ENCODE data around the gene OR6K2.
"Not testable (repeated sequence)": the region's sequence is repeated elsewhere in the genome, so short reads cannot be mapped to it uniquely, and the experiment has no call there.

Gene OR6K2, protein sequence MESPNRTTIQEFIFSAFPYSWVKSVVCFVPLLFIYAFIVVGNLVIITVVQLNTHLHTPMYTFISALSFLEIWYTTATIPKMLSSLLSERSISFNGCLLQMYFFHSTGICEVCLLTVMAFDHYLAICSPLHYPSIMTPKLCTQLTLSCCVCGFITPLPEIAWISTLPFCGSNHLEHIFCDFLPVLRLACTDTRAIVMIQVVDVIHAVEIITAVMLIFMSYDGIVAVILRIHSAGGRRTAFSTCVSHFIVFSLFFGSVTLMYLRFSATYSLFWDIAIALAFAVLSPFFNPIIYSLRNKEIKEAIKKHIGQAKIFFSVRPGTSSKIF

GRCh38 chr1:158700552-158700951 is at the start of gene OR6K2:
TSS of gene OR6K2 (minus strand) at chr1:158700652. CDS start at chr1:158700652, 0 bp downstream.
- FAIRE-seq = no peak

DNA sequence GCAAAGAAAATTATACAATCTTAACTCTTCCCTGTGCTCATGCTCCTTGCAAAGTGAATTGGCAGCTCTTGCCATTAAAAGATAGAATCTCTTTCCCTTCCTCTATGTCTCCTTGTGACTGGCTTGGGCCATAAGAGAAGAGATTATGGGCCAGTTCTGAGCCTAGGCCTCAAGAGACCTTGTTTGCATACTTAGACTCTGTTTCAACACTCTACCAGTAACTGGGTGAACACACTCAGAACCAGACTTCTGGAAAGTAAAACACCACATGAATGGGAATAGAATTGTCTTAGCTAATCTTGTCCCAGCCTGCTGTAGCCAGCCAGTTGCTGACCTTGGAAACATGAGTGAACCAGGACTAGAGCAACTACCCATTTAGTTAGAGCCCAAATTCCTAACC is 35.4 kb upstream of the OR6K2 start:
- no peak for FAIRE-seq

DNA sequence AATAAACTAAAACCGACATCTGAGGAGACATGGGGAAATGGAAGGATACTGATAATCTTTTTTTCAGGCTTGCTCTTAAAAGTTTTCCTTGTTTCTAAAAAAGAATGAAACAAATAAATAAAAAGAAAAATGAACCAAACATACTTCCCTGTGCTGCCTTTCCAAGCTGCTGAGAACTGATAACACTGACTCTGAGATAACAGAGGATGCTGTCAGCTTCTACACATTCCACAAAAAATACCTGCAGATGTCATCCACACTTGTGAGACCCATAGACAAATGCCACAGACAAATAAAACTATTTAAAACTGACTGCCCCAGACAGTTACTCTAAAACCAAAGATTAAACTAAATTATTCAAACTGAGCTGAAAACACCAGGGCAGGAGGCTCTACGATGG is 32.1 kb upstream of the OR6K2 start:
- FAIRE-seq = no peak

DNA sequence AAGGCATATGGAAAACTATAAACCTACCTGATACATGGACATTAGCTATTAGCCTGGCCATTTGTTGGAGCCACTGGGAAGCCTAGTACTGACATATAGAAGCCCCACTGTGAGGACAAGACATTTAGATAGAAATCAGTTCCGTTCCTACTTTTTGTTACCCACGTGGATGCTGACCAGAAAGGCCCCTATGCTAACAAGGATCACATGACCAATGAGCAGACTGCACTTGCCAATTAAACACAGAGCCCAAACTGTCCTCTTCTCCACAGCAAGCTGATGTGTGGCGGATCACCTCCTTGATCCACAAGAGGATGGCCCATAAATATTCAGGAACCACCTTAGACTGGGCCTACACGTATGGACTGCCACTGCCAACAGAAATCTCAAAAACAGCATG is 31.3 kb upstream of the OR6K2 start:
- no peak for FAIRE-seq

DNA sequence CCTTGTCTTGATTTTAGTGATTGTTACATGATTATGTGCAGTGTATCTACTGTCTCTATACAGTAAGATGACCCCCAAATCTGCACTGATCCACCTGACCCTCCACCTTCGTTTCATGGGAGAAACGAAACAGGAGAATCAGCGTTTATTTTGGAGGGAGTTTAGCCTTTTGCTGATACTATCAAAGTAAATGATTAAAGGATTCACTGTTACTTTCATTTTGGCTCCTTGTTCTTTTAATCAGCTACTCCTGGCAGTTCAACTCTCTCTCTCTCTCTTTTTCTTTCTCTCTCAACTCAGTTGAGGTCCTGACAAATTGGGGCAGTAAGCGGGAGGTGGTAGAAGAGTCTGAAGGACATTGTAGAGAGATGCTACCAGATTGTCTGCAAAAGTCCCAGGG is 30.0 kb upstream of the OR6K2 start:
- no peak for FAIRE-seq

DNA sequence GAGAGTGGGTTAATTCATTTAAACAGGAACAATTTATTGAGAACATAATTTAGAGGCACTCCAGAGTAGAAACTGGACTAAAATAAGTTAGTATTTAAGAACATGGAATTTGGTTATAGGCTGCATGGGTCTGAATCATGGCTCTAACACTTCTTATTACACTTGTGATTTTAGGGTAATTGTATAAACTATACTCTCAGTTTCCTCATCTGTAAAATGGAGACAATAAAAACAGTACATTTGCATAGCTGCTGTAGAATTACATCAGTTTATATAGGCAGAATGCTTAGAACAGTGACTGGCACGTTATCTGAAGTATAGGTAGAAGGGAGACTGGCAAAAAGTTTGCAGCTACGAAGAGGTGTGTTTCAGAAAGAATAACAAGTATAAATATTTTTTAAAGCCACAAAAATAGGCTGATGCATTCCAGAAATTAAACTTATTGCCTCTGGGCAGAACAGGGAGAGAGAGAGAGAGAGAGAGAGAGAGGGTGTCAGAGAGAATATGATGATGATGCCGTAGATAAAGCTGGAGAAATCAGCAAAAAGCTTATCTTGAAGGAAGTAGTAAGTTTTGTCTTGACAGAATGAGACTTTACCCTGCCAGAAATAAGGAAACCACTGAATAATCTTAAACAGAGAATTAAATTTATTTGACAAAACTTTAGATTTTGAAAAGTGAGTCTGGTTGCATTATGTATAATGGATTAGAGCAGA is 28.2 kb upstream of the OR6K2 start:
- no peak for FAIRE-seq

GRCh38 chr1:158724442-158724841 is 24.0 kb upstream of the OR6K2 start:
- FAIRE-seq = no peak

DNA sequence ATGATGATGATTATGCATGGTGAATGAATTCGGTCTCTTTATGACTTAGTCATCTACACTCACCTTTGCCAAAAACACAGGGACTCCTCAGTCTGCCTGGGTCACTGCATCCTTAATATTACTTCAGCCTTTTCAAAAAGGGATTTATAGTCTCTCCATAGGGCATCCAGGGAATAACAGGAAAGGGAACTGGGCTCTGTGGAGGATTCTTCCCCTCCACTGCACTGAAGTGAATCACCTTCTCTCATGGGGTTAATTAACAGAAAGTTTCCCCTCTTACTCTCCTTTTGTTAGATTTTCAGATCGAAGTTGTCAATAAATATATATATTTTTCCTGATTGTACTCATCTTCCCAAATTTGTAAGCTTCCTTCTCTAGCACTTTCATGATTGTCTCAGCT is 20.2 kb upstream of the OR6K2 start, which contains the start of gene OR6K3:
Gene OR6K3 (minus strand): TSS at position 101 of the 400 bp plus-strand sequence. CDS start 2,605 bp downstream, outside the sequence.
- FAIRE-seq = no peak

- no peak for FAIRE-seq
Observed at GRCh38 chr1:158719664-158720063, 19.2 kb upstream of the OR6K2 start.

DNA sequence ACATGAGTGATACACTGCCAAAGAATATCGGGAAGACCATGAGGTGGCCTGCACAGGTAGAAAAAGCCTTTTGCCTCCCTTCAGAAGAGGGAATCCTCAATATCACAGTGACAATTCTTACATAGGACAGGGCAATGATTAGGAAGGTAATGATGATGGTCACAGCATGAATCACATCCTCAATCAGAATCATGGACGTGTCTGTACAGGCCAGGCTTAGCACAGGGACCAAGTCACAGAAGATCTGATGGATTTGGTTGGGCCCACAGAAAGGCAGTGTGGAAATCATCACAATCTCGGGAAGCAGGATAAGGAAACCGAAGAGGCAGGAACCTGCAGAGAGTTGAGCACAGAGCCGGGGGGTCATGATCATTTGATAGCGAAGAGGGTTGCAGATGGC is 16.9 kb upstream of the OR6K2 start:
- FAIRE-seq = no peak

- no peak for FAIRE-seq
Observed at GRCh38 chr1:158716335-158716734, 15.9 kb upstream of the OR6K2 start.

- FAIRE-seq = no peak
Observed at GRCh38 chr1:158714754-158715153, 14.3 kb upstream of the OR6K2 start.

DNA sequence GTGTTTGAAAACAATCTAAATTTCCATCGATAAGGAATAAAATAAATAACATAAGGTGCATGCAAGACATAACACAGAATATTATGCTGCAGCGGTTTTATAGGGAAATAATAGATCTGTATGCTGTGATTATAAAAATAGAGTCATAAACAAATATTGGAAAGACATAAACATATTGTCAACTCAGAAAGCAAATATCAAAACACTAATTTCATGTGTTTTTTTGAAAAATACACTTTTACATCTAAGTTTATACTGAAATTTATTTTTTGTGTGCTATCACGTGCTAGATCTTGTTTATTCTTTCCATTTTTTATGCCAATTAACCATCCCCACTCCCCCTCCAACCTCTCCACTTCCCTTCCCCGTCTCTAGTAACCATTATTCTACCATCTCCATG is 10.6 kb upstream of the OR6K2 start:
- FAIRE-seq = no peak

- no peak for FAIRE-seq
Observed at GRCh38 chr1:158706096-158706495, 5.6 kb upstream of the OR6K2 start.

GRCh38 chr1:158694596-158694995 is 5.9 kb downstream of the OR6K2 start:
- FAIRE-seq = no peak

DNA sequence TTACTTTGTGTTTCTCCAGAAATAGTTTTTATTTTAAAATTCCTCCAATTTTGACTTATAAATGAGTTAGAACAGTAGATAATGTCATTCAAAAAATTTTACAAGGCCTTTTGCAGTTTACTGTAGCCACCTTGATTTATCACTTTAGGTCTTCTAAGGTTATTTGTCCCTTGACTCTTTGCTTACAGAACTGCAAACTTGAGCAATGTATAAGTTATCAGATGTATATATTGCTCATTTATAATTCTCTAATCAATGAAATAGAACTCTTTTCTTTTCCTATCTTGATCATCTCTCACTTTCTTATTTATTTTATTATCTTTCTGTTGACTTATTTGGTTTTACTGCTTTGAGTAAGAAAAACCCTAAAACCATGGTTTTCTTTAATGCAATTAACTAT is 8.1 kb downstream of the OR6K2 start:
- FAIRE-seq = peak; percentile 9

DNA sequence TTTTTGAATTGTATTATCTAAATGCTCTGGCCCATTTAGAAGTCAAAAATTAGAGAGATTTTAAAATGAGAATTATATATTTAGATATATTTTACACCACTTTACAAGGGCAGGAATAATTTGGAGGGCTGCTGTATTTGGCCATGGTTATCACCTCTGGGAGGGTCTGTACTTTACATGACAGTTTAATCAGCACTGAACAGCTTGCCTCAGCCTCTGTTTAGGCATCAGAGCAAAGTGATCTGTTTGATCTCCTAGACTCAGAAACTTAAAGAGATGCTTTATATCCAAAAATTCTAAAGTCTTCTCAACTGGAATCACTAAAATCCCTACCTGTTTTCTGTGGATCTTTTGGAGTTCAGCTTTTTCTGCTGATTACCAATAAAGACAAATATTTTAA is 8.5 kb downstream of the OR6K2 start:
- no peak for FAIRE-seq

- FAIRE-seq = not testable (repeated sequence)
Observed at GRCh38 chr1:158691149-158691548, 9.3 kb downstream of the OR6K2 start.

DNA sequence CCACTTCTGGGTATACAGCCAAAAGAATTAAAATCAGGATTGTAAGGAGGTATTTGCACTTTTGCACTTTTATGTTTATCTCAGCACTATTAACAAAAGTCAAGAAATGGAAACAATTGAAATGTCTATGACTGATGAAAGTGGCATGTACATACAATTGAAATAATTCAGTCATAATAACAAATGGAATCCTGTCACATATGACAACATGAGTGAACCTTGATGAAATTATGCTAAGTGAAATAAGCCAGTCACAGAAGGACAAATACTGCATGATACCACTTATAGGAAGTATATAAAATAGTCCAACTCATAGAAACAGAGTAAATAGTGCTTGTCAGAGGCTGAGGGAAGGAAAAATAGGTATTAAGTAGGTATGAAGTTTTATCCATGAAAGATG is 10.6 kb downstream of the OR6K2 start:
- no peak for FAIRE-seq

- FAIRE-seq = no peak
Observed at GRCh38 chr1:158689110-158689509, 11.3 kb downstream of the OR6K2 start.

- not testable (repeated sequence) for FAIRE-seq
Observed at GRCh38 chr1:158688343-158688742, 12.1 kb downstream of the OR6K2 start.

- peak; percentile 29 for FAIRE-seq
Observed at GRCh38 chr1:158687037-158687436, 13.4 kb downstream of the OR6K2 start.

DNA sequence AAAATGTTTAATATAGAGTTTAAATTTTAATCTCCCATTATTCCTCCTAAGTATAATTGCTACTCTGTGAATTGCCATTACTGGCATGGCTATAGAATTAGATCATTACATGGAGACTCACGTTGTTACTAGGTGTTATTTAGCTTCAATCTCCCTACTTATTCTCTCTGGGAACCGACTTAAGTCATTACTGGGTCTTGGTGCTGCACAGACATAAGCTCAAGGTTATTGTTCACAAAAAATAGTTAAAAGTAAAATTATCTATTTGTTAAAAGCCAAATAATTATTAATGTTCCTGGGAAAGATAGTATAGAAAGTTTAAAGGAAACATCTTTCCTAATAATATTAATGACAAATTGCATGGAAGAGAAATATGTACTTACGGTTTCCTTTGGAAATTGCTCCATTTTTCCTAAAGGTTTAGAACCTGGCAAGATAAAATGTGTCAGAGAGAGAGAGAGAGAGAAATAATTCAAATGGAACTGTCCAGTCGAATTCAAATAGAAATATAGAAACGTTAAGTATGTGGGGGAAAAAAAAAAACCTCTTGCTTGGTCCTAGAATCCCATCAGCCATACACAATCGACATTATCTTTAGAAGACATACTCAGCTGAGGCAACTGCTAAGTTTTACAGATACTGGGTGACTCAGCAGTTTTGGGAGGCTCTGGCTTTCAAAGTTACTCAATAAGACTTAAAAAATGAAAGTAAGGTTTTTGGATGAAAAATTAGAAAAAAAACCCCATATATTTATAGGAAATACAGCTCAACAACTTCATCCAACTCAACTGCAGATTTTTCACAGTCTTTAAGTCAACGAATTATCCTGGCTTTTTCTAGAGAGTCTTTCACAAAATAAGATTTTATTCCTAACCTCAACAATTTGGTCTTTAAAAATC is 14.1 kb downstream of the OR6K2 start, which contains the start of gene SPTA1:
Gene SPTA1 (minus strand): TSS at position 605 of the 899 bp plus-strand sequence. CDS start 198 bp downstream, at position 407.
- FAIRE-seq = no peak
